Osteocyte (in vitro differentiated cells): ENCODE data around the gene HEXIM2. TPM values are rescaled to one million over a fixed set of nuclear protein-coding genes. Genes with fewer than 3 reads are reported as not detected.

ENCODE experiments used
- DNase-seq: peaks from one replicate; pipeline ENCODE4 v3.0.0; 2021; ENCODE audit warnings: mixed read lengths; ENCODE audit not compliant: unreplicated experiment; ENCODE audit errors: extremely low spot score
- H3K27ac Mint-ChIP-seq: one replicate; pipeline ENCODE4 v1.8.0; 2021; ENCODE audit warnings: mild to moderate bottlenecking, mixed read lengths; ENCODE audit not compliant: unreplicated experiment
- H3K27me3 Mint-ChIP-seq: one replicate; pipeline ENCODE4 v1.8.0; 2021; ENCODE audit warnings: mixed read lengths; ENCODE audit not compliant: unreplicated experiment
- H3K36me3 Mint-ChIP-seq: one replicate; pipeline ENCODE4 v1.8.0; 2021; ENCODE audit warnings: mixed read lengths; ENCODE audit not compliant: unreplicated experiment
- H3K4me1 Mint-ChIP-seq: one replicate; pipeline ENCODE4 v1.8.0; 2021; ENCODE audit warnings: mixed read lengths; ENCODE audit not compliant: unreplicated experiment
- H3K4me3 Mint-ChIP-seq: one replicate; pipeline ENCODE4 v1.8.0; 2021; ENCODE audit warnings: mild to moderate bottlenecking, moderate library complexity, mixed read lengths; ENCODE audit not compliant: unreplicated experiment
- H3K9me3 Mint-ChIP-seq: one replicate; pipeline ENCODE4 v1.8.0; 2021; ENCODE audit warnings: mixed read lengths; ENCODE audit not compliant: unreplicated experiment
- CTCF ChIP-seq: fragments of 200-600 bp; sonication (generic); IDR thresholded peaks from 2 replicates; pipeline ENCODE4 v1.5.0; 2021; ENCODE audit warnings: antibody characterized with exemption, mild to moderate bottlenecking, moderate library complexity
- total RNA-seq: library from RNA; stranded (reverse); gene quantifications from 2 replicates; pipeline ENCODE4 v1.2.1, GENCODE V29; 2021

The HEXIM2 gene
- total RNA-seq, 1 donor from 2014 or later, result 6.4 TPM

DNA sequence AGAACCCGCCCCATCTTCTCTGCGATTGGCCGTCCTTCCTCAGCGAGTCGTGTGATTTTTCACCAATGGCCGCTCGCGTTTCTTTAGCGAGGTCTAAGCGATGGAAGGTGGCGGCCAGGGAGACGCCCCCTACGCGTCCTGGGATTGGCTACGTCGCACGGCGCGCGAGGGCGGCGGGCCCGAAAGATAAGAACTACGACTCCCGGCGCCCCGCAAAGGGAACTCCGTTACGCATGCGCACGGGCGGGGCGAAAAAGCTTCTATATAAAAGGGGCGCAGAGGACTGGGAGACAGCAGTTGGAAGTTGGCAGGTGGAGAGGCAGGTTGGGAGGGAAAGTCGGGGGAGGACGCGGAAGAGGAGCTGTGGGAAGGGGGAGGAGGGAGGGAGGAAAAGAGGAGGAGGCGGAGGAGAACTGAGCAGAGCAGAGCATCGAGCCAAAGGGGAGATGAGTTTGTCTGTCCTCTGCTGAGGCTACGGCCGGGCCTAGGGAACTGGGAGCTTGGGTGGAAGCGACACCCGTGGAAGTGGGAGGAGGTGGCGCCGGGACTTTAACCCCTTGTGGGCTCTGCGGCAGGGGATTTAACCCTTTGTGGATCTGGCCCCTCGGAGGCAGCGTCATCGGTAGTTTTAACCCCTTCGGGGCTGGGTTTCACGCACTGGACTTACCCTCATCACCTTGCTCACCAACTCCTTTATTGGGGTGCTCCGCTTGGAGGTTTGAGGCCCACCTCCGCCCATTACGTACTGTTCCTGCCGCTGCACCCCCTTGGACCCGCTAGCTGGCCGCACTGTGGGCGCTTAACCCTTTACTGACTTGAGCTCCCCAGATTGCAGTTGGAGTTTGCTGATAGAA is 13.3 kb upstream of the HEXIM2 start, which contains the start of gene HEXIM1:
TSS of gene HEXIM1 (plus strand) at position 293 of the 854 bp plus-strand sequence. CDS start 716 bp downstream, outside the sequence.
- Mint-ChIP-seq H3K4me1 (peaks cover 33% of the 10 kb centered on the region), H3K9me3 (no peaks in the 10 kb centered on the region), H3K36me3 (peaks cover 1% of the 10 kb centered on the region), H3K27me3 (no peaks in the 10 kb centered on the region), H3K27ac (peak within 1 kb of the TSS; percentile 100), H3K4me3 (peak within 1 kb of the TSS; percentile 99)
- TF ChIP-seq CTCF, result no peak
- DNase-seq, result peak; percentile 100

- Mint-ChIP-seq H3K27ac (peak overlapping the region; percentile 100), H3K4me1 (peaks cover 33% of the 10 kb centered on the region)
These were observed 12.5 kb upstream of the HEXIM2 start for GRCh38 chr17:45149037-45149668.

DNA sequence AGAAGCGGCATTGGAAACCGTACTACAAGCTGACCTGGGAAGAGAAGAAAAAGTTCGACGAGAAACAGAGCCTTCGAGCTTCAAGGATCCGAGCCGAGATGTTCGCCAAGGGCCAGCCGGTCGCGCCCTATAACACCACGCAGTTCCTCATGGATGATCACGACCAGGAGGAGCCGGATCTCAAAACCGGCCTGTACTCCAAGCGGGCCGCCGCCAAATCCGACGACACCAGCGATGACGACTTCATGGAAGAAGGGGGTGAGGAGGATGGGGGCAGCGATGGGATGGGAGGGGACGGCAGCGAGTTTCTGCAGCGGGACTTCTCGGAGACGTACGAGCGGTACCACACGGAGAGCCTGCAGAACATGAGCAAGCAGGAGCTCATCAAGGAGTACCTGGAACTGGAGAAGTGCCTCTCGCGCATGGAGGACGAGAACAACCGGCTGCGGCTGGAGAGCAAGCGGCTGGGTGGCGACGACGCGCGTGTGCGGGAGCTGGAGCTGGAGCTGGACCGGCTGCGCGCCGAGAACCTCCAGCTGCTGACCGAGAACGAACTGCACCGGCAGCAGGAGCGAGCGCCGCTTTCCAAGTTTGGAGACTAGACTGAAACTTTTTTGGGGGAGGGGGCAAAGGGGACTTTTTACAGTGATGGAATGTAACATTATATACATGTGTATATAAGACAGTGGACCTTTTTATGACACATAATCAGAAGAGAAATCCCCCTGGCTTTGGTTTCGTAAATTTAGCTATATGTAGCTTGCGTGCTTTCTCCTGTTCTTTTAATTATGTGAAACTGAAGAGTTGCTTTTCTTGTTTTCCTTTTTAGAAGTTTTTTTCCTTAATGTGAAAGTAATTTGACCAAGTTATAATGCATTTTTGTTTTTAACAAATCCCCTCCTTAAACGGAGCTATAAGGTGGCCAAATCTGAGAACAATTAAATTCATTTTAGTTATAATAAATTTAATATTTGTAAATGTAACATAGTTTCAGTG is 11.7 kb upstream of the HEXIM2 start:
- H3K4me1 Mint-ChIP-seq, result peaks cover 33% of the 10 kb centered on the region
- no peaks in the 10 kb centered on the region for H3K27me3 Mint-ChIP-seq
- no peaks in the 10 kb centered on the region for H3K9me3 Mint-ChIP-seq
- H3K36me3 Mint-ChIP-seq, result peaks cover 1% of the 10 kb centered on the region
- H3K4me3 Mint-ChIP-seq, result peak overlapping the region; percentile 99
- no peak for DNase-seq
- TF ChIP-seq CTCF, result no peak
- peak overlapping the region; percentile 100 for H3K27ac Mint-ChIP-seq

More at GRCh38 chr17:45149037-45149668, 12.5 kb upstream of the HEXIM2 start:
- H3K4me3 Mint-ChIP-seq, result peak overlapping the region; percentile 99
- H3K36me3 Mint-ChIP-seq, result peaks cover 1% of the 10 kb centered on the region
- TF ChIP-seq CTCF, result peak; percentile 87
- no peaks in the 10 kb centered on the region for H3K27me3 Mint-ChIP-seq
- H3K9me3 Mint-ChIP-seq, result no peaks in the 10 kb centered on the region
- peak; percentile 94 for DNase-seq

GRCh38 chr17:45150911-45151809 is 10.5 kb upstream of the HEXIM2 start:
- Mint-ChIP-seq H3K36me3 (peaks cover 1% of the 10 kb centered on the region), H3K27ac (peak overlapping the region; percentile 80), H3K27me3 (no peaks in the 10 kb centered on the region), H3K4me3 (peak overlapping the region; percentile 99), H3K9me3 (no peaks in the 10 kb centered on the region), H3K4me1 (peaks cover 32% of the 10 kb centered on the region)
- no peak for TF ChIP-seq CTCF
- DNase-seq, result no peak
